ENCODE data around the gene ORAI1.

DNA sequence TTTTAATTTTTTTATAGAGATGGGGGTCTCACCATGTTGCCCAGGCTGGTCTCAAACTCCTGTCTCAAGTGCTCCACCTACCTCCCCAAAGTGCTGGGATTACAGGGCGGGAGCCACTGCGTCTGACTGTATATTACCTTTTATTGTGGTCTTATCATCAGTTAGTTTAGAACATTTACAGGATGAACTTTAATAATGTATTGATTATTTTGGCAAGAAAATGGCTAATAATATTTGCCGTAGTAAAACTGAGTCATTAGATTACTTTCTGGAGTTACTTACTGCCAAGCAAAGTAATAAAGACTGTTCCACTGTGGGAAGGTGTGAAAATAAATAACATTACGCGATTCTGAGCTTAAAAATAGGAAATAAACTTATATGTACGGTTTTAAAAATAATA, 23.6 kb upstream of the ORAI1 start:
- TF ChIP-seq, protein P1, sequence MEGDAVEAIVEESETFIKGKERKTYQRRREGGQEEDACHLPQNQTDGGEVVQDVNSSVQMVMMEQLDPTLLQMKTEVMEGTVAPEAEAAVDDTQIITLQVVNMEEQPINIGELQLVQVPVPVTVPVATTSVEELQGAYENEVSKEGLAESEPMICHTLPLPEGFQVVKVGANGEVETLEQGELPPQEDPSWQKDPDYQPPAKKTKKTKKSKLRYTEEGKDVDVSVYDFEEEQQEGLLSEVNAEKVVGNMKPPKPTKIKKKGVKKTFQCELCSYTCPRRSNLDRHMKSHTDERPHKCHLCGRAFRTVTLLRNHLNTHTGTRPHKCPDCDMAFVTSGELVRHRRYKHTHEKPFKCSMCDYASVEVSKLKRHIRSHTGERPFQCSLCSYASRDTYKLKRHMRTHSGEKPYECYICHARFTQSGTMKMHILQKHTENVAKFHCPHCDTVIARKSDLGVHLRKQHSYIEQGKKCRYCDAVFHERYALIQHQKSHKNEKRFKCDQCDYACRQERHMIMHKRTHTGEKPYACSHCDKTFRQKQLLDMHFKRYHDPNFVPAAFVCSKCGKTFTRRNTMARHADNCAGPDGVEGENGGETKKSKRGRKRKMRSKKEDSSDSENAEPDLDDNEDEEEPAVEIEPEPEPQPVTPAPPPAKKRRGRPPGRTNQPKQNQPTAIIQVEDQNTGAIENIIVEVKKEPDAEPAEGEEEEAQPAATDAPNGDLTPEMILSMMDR (conservative IDR thresholded peaks at IDR 0.05): no peak
- no peak for TF ChIP-seq ZFX (IDR thresholded peaks at IDR 0.05)
